GM23338 (cell line): Measurements from ENCODE around the gene PTGER2. TPM values are rescaled to one million over a fixed set of nuclear protein-coding genes. Genes with fewer than 3 reads are reported as not detected.

ENCODE experiments used
- ATAC-seq: fragments of 200-7000 bp; cut with Tn5 transposase; 3 replicates; pipeline ENCODE4 v1.9.1; 2020
- DNase-seq: peaks from one replicate; pipeline ENCODE4 v3.0.0-alpha.2; 2015; ENCODE audit warnings: low spot score
- H2AFZ ChIP-seq: fragments of 200-600 bp; sonication (generic); 2 replicates; pipeline ENCODE4 v1.8.0; 2016; ENCODE audit warnings: antibody characterized with exemption, mild to moderate bottlenecking, moderate library complexity
- H3F3A ChIP-seq: fragments of 200-600 bp; sonication (generic); replicated peaks from 2 replicates; pipeline ENCODE4 v1.8.0; 2017; ENCODE audit warnings: antibody characterized with exemption, mixed run types, low read depth
- H3K27ac ChIP-seq: fragments of 200-600 bp; sonication (generic); 2 replicates; pipeline ENCODE4 v1.6.1; 2016; ENCODE audit warnings: low read depth
- H3K27me3 ChIP-seq: fragments of 200-600 bp; sonication (generic); 2 replicates; pipeline ENCODE4 v1.8.0; 2016; ENCODE audit warnings: mild to moderate bottlenecking, mixed run types, moderate library complexity; ENCODE audit not compliant: insufficient read depth
- H3K36me3 ChIP-seq: fragments of 200-600 bp; sonication (generic); 2 replicates; pipeline ENCODE4 v1.8.0; 2016; ENCODE audit warnings: mild to moderate bottlenecking; ENCODE audit not compliant: insufficient read depth
- H3K4me1 ChIP-seq: fragments of 200-600 bp; sonication (generic); 2 replicates; pipeline ENCODE4 v1.8.0; 2016; ENCODE audit warnings: mild to moderate bottlenecking, moderate library complexity; ENCODE audit not compliant: insufficient read depth
- H3K4me2 ChIP-seq: fragments of 200-600 bp; sonication (generic); 2 replicates; pipeline ENCODE4 v1.7.1; 2017; ENCODE audit warnings: mixed run types
- H3K4me3 ChIP-seq: fragments of 200-600 bp; sonication (generic); 2 replicates; pipeline ENCODE4 v1.6.1; 2016; ENCODE audit warnings: mixed run types
- H3K79me2 ChIP-seq: fragments of 200-600 bp; sonication (generic); replicated peaks from 2 replicates; pipeline ENCODE4 v1.8.0; 2017; ENCODE audit warnings: mild to moderate bottlenecking; ENCODE audit not compliant: insufficient read depth
- H3K9me2 ChIP-seq: fragments of 200-600 bp; sonication (generic); 2 replicates; pipeline ENCODE4 v1.8.0; 2017; ENCODE audit not compliant: insufficient read depth
- H4K20me1 ChIP-seq: fragments of 200-600 bp; sonication (generic); replicated peaks from 2 replicates; pipeline ENCODE4 v1.8.0; 2017; ENCODE audit warnings: mild to moderate bottlenecking; ENCODE audit not compliant: insufficient read depth
- H3K27ac Mint-ChIP-seq: 2 replicates; pipeline ENCODE4 v1.8.0; 2020; ENCODE audit warnings: inconsistent platforms, mild to moderate bottlenecking, moderate library complexity, mixed read lengths
- H3K27me3 Mint-ChIP-seq: 3 replicates; pipeline ENCODE4 v1.8.0; 2022; ENCODE audit warnings: low read depth, mild to moderate bottlenecking, moderate library complexity, mixed read lengths, inconsistent platforms; ENCODE audit not compliant: insufficient read depth, poor library complexity
- H3K36me3 Mint-ChIP-seq: 3 replicates; pipeline ENCODE4 v1.8.0; 2021; ENCODE audit warnings: low read depth, mild to moderate bottlenecking, inconsistent platforms, moderate library complexity, mixed read lengths
- H3K4me1 Mint-ChIP-seq: 3 replicates; pipeline ENCODE4 v1.8.0; 2020; ENCODE audit warnings: mild to moderate bottlenecking, inconsistent platforms, mixed read lengths
- H3K4me3 Mint-ChIP-seq: 3 replicates; pipeline ENCODE4 v1.8.0; 2021; ENCODE audit warnings: moderate library complexity, mild to moderate bottlenecking, inconsistent platforms, mixed read lengths
- H3K9me3 Mint-ChIP-seq: 3 replicates; pipeline ENCODE4 v1.8.0; 2020; ENCODE audit warnings: moderate library complexity, mild to moderate bottlenecking, inconsistent platforms, mixed read lengths
- CREB1 ChIP-seq: fragments of 250-450 bp; sonication (Bioruptor Pico); IDR thresholded peaks from 2 replicates; pipeline ENCODE4 v1.5.0; 2020; ENCODE audit warnings: low read depth, mild to moderate bottlenecking, moderate library complexity
- EZH2 ChIP-seq: fragments of 200-600 bp; sonication (generic); IDR thresholded peaks from one replicate; pipeline ENCODE4 v1.8.0; 2017; ENCODE audit warnings: antibody characterized with exemption, mild to moderate bottlenecking, low read depth; ENCODE audit not compliant: unreplicated experiment
- EZH2phosphoT487 ChIP-seq: fragments of 200-600 bp; sonication (generic); IDR thresholded peaks from one replicate; pipeline ENCODE4 v1.8.1; 2018; ENCODE audit warnings: antibody characterized with exemption; ENCODE audit not compliant: unreplicated experiment
- JUNB ChIP-seq: IDR thresholded peaks from one replicate; pipeline ENCODE4 v1.6.1; 2016; ENCODE audit warnings: antibody characterized with exemption; ENCODE audit not compliant: unreplicated experiment
- NANOG ChIP-seq: IDR thresholded peaks from 2 replicates; pipeline ENCODE4 v1.6.1; 2016; ENCODE audit warnings: antibody characterized with exemption, borderline replicate concordance
- POLR2AphosphoS5 ChIP-seq: IDR thresholded peaks from 2 replicates; pipeline ENCODE4 v1.6.1; 2016; ENCODE audit warnings: antibody characterized with exemption, low read depth
- REST ChIP-seq: IDR thresholded peaks from one replicate; pipeline ENCODE4 v1.6.1; 2018; ENCODE audit warnings: antibody characterized with exemption; ENCODE audit not compliant: unreplicated experiment
- STAT1 ChIP-seq: IDR thresholded peaks from one replicate; pipeline ENCODE4 v1.6.1; 2016; ENCODE audit warnings: antibody characterized with exemption; ENCODE audit not compliant: unreplicated experiment
- ZNF114 ChIP-seq: fragments of 250-450 bp; sonication (Bioruptor Pico); IDR thresholded peaks from 2 replicates; pipeline ENCODE4 v1.5.0; 2020; ENCODE audit warnings: mild to moderate bottlenecking, moderate library complexity
- ZNF331 ChIP-seq: fragments of 250-450 bp; sonication (Bioruptor Pico); IDR thresholded peaks from 2 replicates; pipeline ENCODE4 v1.5.0; 2020; ENCODE audit warnings: low read depth, mild to moderate bottlenecking, moderate library complexity
- ZNF462 ChIP-seq: fragments of 250-450 bp; sonication (Bioruptor Pico); IDR thresholded peaks from 2 replicates; pipeline ENCODE4 v1.5.0; 2020; ENCODE audit warnings: mild to moderate bottlenecking, moderate library complexity
- polyA plus RNA-seq: library from polyadenylated mRNA; unstranded; fragments of >200 nt; fragmentation: Nextera tagmentation; extraction: Ambion mirVana; gene quantifications from 2 replicates; pipeline ENCODE4 v1.2.1, GENCODE V29; 2016
- total RNA-seq: library from RNA; depleted of rRNA; stranded (reverse); fragments of >200 nt; shearing (Covaris generic); gene quantifications from 2 replicates; pipeline ENCODE4 v1.2.3, GENCODE V29; 2014
- TF ChIP-seq, protein P1 (sequence below): IDR thresholded peaks from 2 replicates; pipeline ENCODE4 v1.6.1; 2016; ENCODE audit warnings: antibody characterized with exemption
- TF ChIP-seq, protein P2 (sequence below), 2 experiments: fragments of 200-600 bp in 1 of 2; sonication (generic) in 1 of 2; conservative IDR thresholded peaks; 2 replicates each; pipeline versions ENCODE4 v1.5.1 to v1.6.1; 2016 to 2017; ENCODE audit warnings: antibody characterized with exemption in 2 of 2, low read depth in 2 of 2, mild to moderate bottlenecking in 2 of 2, moderate library complexity in 1 of 2

Gene PTGER2
- total and polyA plus RNA-seq, 2 experiments from 2014 or later = 1.3 TPM

DNA sequence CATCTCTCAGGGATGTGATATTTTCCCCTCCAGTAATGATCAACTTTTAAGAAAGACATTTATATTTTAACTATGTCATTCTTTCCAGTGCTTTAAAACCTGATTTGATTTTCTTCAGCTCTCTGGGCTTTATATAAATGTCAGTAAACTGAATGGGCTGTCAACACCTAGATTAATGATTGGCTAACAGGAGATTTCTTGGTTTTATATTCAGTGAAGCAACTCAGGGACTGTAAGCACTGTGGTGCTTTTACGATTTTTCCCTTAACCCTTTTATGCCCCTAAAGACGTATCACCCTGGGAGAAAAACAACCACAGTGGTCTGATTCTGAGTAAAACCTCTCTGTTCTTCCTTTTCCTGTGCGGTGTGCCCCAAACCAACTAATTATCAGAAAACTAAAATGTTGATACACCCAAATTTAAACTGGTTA lies 38.0 kb downstream of the PTGER2 start:
- no peak for DNase-seq
- Histone ChIP-seq H3K36me3 (no peaks in the 10 kb centered on the region), H3F3A (no peaks in the 10 kb centered on the region), H3K79me2 (no peaks in the 10 kb centered on the region), H3K4me3 (no peak overlapping the region), H3K9me2 (no peaks in the 10 kb centered on the region), H3K27me3 (no peaks in the 10 kb centered on the region), H3K4me2 (no peak overlapping the region), H2AFZ (no peak overlapping the region), H3K27ac (no peak overlapping the region), H3K4me1 (no peaks in the 10 kb centered on the region; the same call in 1 of the 2 replicates), H4K20me1 (no peaks in the 10 kb centered on the region)
- no peak for ATAC-seq
- H3K27ac Mint-ChIP-seq = no peak overlapping the region
- no peaks in the 10 kb centered on the region for H3K27me3 Mint-ChIP-seq
- no peak overlapping the region for H3K4me3 Mint-ChIP-seq
- peaks cover 3% of the 10 kb centered on the region; the same call in 1 of the 3 replicates for H3K4me1 Mint-ChIP-seq
- H3K36me3 Mint-ChIP-seq = no peaks in the 10 kb centered on the region
- TF ChIP-seq STAT1 = no peak
- TF ChIP-seq EZH2 = no peak
- TF ChIP-seq POLR2AphosphoS5 = no peak
- TF ChIP-seq ZNF462 (CRISPR knock-in tag) = no peak
- TF ChIP-seq, protein P1, sequence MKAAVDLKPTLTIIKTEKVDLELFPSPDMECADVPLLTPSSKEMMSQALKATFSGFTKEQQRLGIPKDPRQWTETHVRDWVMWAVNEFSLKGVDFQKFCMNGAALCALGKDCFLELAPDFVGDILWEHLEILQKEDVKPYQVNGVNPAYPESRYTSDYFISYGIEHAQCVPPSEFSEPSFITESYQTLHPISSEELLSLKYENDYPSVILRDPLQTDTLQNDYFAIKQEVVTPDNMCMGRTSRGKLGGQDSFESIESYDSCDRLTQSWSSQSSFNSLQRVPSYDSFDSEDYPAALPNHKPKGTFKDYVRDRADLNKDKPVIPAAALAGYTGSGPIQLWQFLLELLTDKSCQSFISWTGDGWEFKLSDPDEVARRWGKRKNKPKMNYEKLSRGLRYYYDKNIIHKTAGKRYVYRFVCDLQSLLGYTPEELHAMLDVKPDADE = no peak
- TF ChIP-seq NANOG = no peak
- TF ChIP-seq REST = no peak
- no peak for TF ChIP-seq JUNB
- no peak for TF ChIP-seq CREB1 (CRISPR knock-in tag)
- TF ChIP-seq, protein P2, sequence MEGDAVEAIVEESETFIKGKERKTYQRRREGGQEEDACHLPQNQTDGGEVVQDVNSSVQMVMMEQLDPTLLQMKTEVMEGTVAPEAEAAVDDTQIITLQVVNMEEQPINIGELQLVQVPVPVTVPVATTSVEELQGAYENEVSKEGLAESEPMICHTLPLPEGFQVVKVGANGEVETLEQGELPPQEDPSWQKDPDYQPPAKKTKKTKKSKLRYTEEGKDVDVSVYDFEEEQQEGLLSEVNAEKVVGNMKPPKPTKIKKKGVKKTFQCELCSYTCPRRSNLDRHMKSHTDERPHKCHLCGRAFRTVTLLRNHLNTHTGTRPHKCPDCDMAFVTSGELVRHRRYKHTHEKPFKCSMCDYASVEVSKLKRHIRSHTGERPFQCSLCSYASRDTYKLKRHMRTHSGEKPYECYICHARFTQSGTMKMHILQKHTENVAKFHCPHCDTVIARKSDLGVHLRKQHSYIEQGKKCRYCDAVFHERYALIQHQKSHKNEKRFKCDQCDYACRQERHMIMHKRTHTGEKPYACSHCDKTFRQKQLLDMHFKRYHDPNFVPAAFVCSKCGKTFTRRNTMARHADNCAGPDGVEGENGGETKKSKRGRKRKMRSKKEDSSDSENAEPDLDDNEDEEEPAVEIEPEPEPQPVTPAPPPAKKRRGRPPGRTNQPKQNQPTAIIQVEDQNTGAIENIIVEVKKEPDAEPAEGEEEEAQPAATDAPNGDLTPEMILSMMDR (conservative IDR thresholded peaks at IDR 0.05; ENCODE audit: low read depth in 2 of 2) = no peak
- no peak for TF ChIP-seq ZNF331
- TF ChIP-seq ZNF114 = no peak
- TF ChIP-seq EZH2phosphoT487 = no peak
- no peaks in the 10 kb centered on the region for H3K9me3 Mint-ChIP-seq
